HepG2 (cell line): Measurements from ENCODE around the gene CNTN5. TPM values are rescaled to one million over a fixed set of nuclear protein-coding genes. Genes with fewer than 3 reads are reported as not detected.

ENCODE experiments used
- ATAC-seq: fragments of 200-7000 bp; cut with Tn5 transposase; 3 replicates; pipeline ENCODE4 v1.9.1; 2020; ENCODE audit warnings: mild to moderate bottlenecking, moderate library complexity
- BruUV-seq: library from RNA; stranded (reverse); fragments of 400-500 nt; replicated peaks from 2 replicates; lab custom pipeline; 2021; lab: Mats Ljungman, UMichigan
- CTCF ChIA-PET: fragments of 300-600 bp; formaldehyde crosslinking; extraction: SDS; loops from one replicate; lab custom pipeline; 2021; ENCODE audit warnings: low total read pairs, inconsistent platforms, low intra/inter-chr PET ratio; lab: Yijun Ruan, JAX
- POLR2A ChIA-PET: fragments of 350-600 bp; sonication (Branson Sonifier 250); formaldehyde crosslinking; loops from one replicate; lab custom pipeline; 2020; ENCODE audit warnings: antibody characterized with exemption, inconsistent platforms; lab: Yijun Ruan, JAX
- DNase-seq: peaks from one replicate; pipeline ENCODE4 v3.0.0-alpha.2; 2015; ENCODE audit warnings: low spot score
- FAIRE-seq: peaks from 3 replicates; lab custom pipeline; 2011; peaks lifted over from hg19 to GRCh38; lab: Jason Lieb, UNC
- H2AFZ ChIP-seq: one replicate; pipeline ENCODE4 v1.6.1; 2011; ENCODE audit warnings: low read length, inconsistent platforms
- H3K27ac ChIP-seq: fragments of 300-600 bp; 3 replicates; pipeline ENCODE4 v1.8.0; 2011; ENCODE audit warnings: mixed run types, mild to moderate bottlenecking, mixed read lengths, low read length, inconsistent platforms; ENCODE audit not compliant: insufficient read depth; ENCODE audit errors: extremely low read length
- H3K27me3 ChIP-seq, 2 experiments: fragments of 200-600 bp in 1 of 2; 2 replicates in 1 of 2; 3 replicates in 1 of 2; pipeline versions ENCODE4 v1.6.0 to v1.8.0; 2011; ENCODE audit warnings: low read length in 2 of 2, mild to moderate bottlenecking in 2 of 2, moderate library complexity in 2 of 2, inconsistent platforms in 1 of 2; ENCODE audit not compliant: insufficient read depth in 2 of 2, control insufficient read depth in 1 of 2
- H3K36me3 ChIP-seq, 2 experiments: fragments of 200-600 bp in 1 of 2; replicated peaks in 1 of 2; 2 replicates in 1 of 2; 3 replicates in 1 of 2; pipeline versions ENCODE4 v1.5.1 to v1.8.0; 2011; ENCODE audit warnings: low read length in 2 of 2, inconsistent platforms in 1 of 2; ENCODE audit not compliant: insufficient read depth in 2 of 2, control insufficient read depth in 1 of 2
- H3K4me1 ChIP-seq: 2 replicates; pipeline ENCODE4 v1.5.1; 2012; ENCODE audit warnings: low read length, inconsistent platforms; ENCODE audit not compliant: insufficient read depth
- H3K4me2 ChIP-seq: 2 replicates; pipeline ENCODE4 v1.6.0; 2011; ENCODE audit warnings: low read depth, low read length, inconsistent platforms
- H3K4me3 ChIP-seq, 3 experiments: fragments of 200-600 bp in 1 of 3; sonication (generic), shearing (Covaris generic) in 1 of 3; replicated peaks in 1 of 3; 2 replicates each; pipeline ENCODE4 v1.5.1; 2011 to 2016; ENCODE audit warnings: low read length in 3 of 3, inconsistent platforms in 2 of 3, low read depth in 2 of 3, mild to moderate bottlenecking in 2 of 3, control low read depth in 1 of 3, mixed read lengths in 1 of 3; ENCODE audit not compliant: insufficient read depth in 1 of 3
- H3K79me2 ChIP-seq: one replicate; pipeline ENCODE4 v1.6.1; 2011; ENCODE audit warnings: low read length, inconsistent platforms; ENCODE audit not compliant: insufficient read depth
- H3K9ac ChIP-seq: 2 replicates; pipeline ENCODE4 v1.6.0; 2011; ENCODE audit warnings: mild to moderate bottlenecking, low read depth, low read length, inconsistent platforms; ENCODE audit not compliant: insufficient read depth
- H3K9me3 ChIP-seq: 2 replicates; pipeline ENCODE4 v1.5.1; 2012; ENCODE audit warnings: mild to moderate bottlenecking, low read length
- H4K20me1 ChIP-seq: 2 replicates; pipeline ENCODE4 v1.6.0; 2011; ENCODE audit warnings: inconsistent platforms, mild to moderate bottlenecking, low read length, moderate library complexity; ENCODE audit not compliant: insufficient read depth
- EEA1 ChIP-seq: sonication (generic); formaldehyde crosslinking; IDR thresholded peaks from 2 replicates; pipeline ENCODE4 v1.5.1; 2020; ENCODE audit warnings: mild to moderate bottlenecking, missing genetic modification reagents, borderline replicate concordance
- ELF1 ChIP-seq: sonication (generic); formaldehyde crosslinking; IDR thresholded peaks from 2 replicates; pipeline ENCODE4 v1.4.0; 2020; ENCODE audit warnings: missing genetic modification reagents
- FOXA1 ChIP-seq, 2 experiments: fragments of 450-650 bp in 1 of 2; sonication (generic) in 1 of 2; formaldehyde crosslinking in 1 of 2; IDR thresholded peaks; 2 replicates each; pipeline versions ENCODE4 v1.4.0 to v1.6.1; 2016 to 2020; ENCODE audit warnings: missing genetic modification reagents in 1 of 2
- KDM4B ChIP-seq: sonication (generic); formaldehyde crosslinking; IDR thresholded peaks from 2 replicates; pipeline ENCODE4 v1.4.0; 2020; ENCODE audit warnings: missing genetic modification reagents
- NR2C2 ChIP-seq: sonication (generic); formaldehyde crosslinking; IDR thresholded peaks from 2 replicates; pipeline ENCODE4 v1.4.0; 2020; ENCODE audit warnings: missing genetic modification reagents, mild to moderate bottlenecking, moderate library complexity, borderline replicate concordance
- POLR2AphosphoS5 ChIP-seq: IDR thresholded peaks from 2 replicates; pipeline ENCODE4 v1.6.1; 2012; ENCODE audit warnings: low read depth, low read length
- REL ChIP-seq: sonication (generic); formaldehyde crosslinking; conservative IDR thresholded peaks from 2 replicates; pipeline ENCODE4 v1.8.0; 2022; ENCODE audit warnings: mild to moderate bottlenecking, missing genetic modification reagents, moderate library complexity
- SALL2 ChIP-seq: sonication (generic); formaldehyde crosslinking; IDR thresholded peaks from 2 replicates; pipeline ENCODE4 v1.8.1; 2023; ENCODE audit warnings: mild to moderate bottlenecking, missing genetic modification reagents, inconsistent platforms
- SNAI1 ChIP-seq: sonication (generic); formaldehyde crosslinking; IDR thresholded peaks from 2 replicates; pipeline ENCODE4 v1.5.0; 2020; ENCODE audit warnings: mild to moderate bottlenecking, missing genetic modification reagents, borderline replicate concordance
- TCF12 ChIP-seq, 2 experiments: fragments of 450-650 bp in 1 of 2; sonication (generic) in 1 of 2; formaldehyde crosslinking in 1 of 2; IDR thresholded peaks; 2 replicates each; pipeline versions ENCODE4 v1.6.1 to v1.8.0; 2017 to 2022; ENCODE audit warnings: antibody characterized with exemption in 1 of 2, mild to moderate bottlenecking in 1 of 2, missing genetic modification reagents in 1 of 2, moderate library complexity in 1 of 2
- TMF1 ChIP-seq: sonication (generic); formaldehyde crosslinking; IDR thresholded peaks from 2 replicates; pipeline ENCODE4 v1.8.1; 2022; ENCODE audit warnings: low read depth, missing genetic modification reagents
- ZBTB1 ChIP-seq: sonication (generic); formaldehyde crosslinking; IDR thresholded peaks from 2 replicates; pipeline ENCODE4 v1.4.0; 2020; ENCODE audit warnings: missing genetic modification reagents, borderline replicate concordance
- ZC3H13 ChIP-seq: sonication (generic); formaldehyde crosslinking; IDR thresholded peaks from 2 replicates; pipeline ENCODE4 v1.8.1; 2023; ENCODE audit warnings: mild to moderate bottlenecking, missing genetic modification reagents, moderate library complexity
- ZNF143 ChIP-seq: sonication (generic); formaldehyde crosslinking; IDR thresholded peaks from 2 replicates; pipeline ENCODE4 v1.4.0; 2020; ENCODE audit warnings: missing genetic modification reagents
- ZNF337 ChIP-seq: sonication (generic); formaldehyde crosslinking; IDR thresholded peaks from 2 replicates; pipeline ENCODE4 v1.5.1; 2020; ENCODE audit warnings: missing genetic modification reagents, low read depth, mild to moderate bottlenecking, borderline replicate concordance
- ZNF564 ChIP-seq: sonication (generic); formaldehyde crosslinking; IDR thresholded peaks from 2 replicates; pipeline ENCODE4 v1.8.1; 2023; ENCODE audit warnings: mild to moderate bottlenecking, missing genetic modification reagents
- ZNF619 ChIP-seq: sonication (generic); formaldehyde crosslinking; IDR thresholded peaks from 2 replicates; pipeline ENCODE4 v1.4.0; 2020; ENCODE audit warnings: mild to moderate bottlenecking, missing genetic modification reagents
- ZNF747 ChIP-seq: sonication (generic); formaldehyde crosslinking; IDR thresholded peaks from 2 replicates; pipeline ENCODE4 v1.8.1; 2023; ENCODE audit warnings: missing genetic modification reagents, mild to moderate bottlenecking, borderline replicate concordance
- WGBS: methylation state at CpG from one replicate; pipeline ENCODE4 v1.1.6; 2017; ENCODE audit warnings: low lambda C conversion rate; 5-methylcytosine and 5-hydroxymethylcytosine counted together
- in situ Hi-C: cut with HindIII; loops from 2 replicates; pipeline ENCODE4 v1.10.0; 2017; ENCODE audit warnings: low pct_unique_long_range_greater_than_20kb; ENCODE audit not compliant: extremely low pct_ligation_motif_present
- intact Hi-C: fragments of 100-400 bp; cut with micrococcal nuclease; formaldehyde crosslinking; loops from one replicate; pipeline ENCODE4 v1.10.0; 2022; ENCODE audit not compliant: unreplicated experiment
- polyA plus RNA-seq, 8 experiments: library from polyadenylated mRNA; depleted of rRNA in 3 of 8; stranded (reverse) in 7 of 8; unstranded in 1 of 8; fragments of >200 nt; fragmentation: Illumina TruSeq in 4 of 8; extraction: Trizol in 4 of 8; gene quantifications; 2 replicates each; pipeline versions ENCODE4 v1.2.1 to v1.2.3, GENCODE V29; 2011 to 2016; ENCODE audit warnings: low read depth in 4 of 8, missing spikeins in 1 of 8, mixed read lengths in 1 of 8; ENCODE audit not compliant: insufficient read depth in 1 of 8
- total RNA-seq, 5 experiments: library from RNA; depleted of rRNA; stranded (reverse); fragments of >200 nt; fragmentation: Illumina TruSeq; extraction: Trizol; gene quantifications; 2 replicates each; pipeline ENCODE4 v1.2.3, GENCODE V29; 2016; ENCODE audit warnings: low read depth in 1 of 5
- TF ChIP-seq, protein P1 (sequence below), 2 experiments: IDR thresholded peaks; 2 replicates each; pipeline ENCODE4 v1.6.1; 2011 to 2012; ENCODE audit warnings: low read length in 2 of 2, borderline replicate concordance in 1 of 2, low read depth in 1 of 2, mild to moderate bottlenecking in 1 of 2, moderate library complexity in 1 of 2
- TF ChIP-seq, protein P2 (sequence below): sonication (generic); formaldehyde crosslinking; IDR thresholded peaks from 2 replicates; pipeline ENCODE4 v1.5.1; 2020; ENCODE audit warnings: missing genetic modification reagents, mild to moderate bottlenecking, borderline replicate concordance

Gene CNTN5
- total and polyA plus RNA-seq, 2 of the 13 experiments (the other 11 are each of a cell fraction or from before 2014, with no cell fraction given), result not detected

DNA sequence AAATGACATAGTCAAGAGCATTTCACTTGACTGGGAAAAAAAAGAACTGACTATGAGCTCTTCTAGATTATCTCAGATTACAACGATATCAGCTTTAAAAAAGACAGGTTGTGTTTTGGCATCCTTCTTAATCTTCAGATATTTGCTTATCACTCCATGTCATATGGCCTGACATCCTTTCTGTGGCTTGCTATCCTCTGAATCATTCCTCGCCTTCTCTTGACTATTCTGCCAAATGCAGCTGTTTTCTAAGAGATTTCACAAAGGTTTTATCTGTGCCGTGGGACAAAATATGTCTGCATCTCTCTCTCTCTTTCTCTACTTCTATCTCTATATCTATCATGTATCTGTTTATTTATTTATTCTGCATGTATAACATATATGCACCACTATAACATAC, 746.1 kb downstream of the CNTN5 start:
- no peaks in the 10 kb centered on the region for H3K9me3 ChIP-seq
- H3K27ac ChIP-seq, result no peak overlapping the region
- H3K79me2 ChIP-seq, result no peaks in the 10 kb centered on the region
- ChIA-PET CTCF (no interaction called here), POLR2A (no interaction called here)
- no peak for DNase-seq
- 1% methylated on average over 3 of the region's 3 CpGs for WGBS
- no peaks in the 10 kb centered on the region for H3K36me3 ChIP-seq
- no peak overlapping the region for H2AFZ ChIP-seq
- TF ChIP-seq TCF12 (IDR thresholded peaks at IDR 0.05) (no peak), TCF12 (CRISPR knock-in tag; IDR thresholded peaks at IDR 0.05) (no peak), POLR2AphosphoS5 (no peak), REL (CRISPR knock-in tag) (no peak), ZBTB1 (CRISPR knock-in tag) (no peak), TMF1 (CRISPR knock-in tag) (no peak), EEA1 (CRISPR knock-in tag) (no peak), ZNF747 (CRISPR knock-in tag) (no peak), SALL2 (CRISPR knock-in tag) (no peak), ZNF619 (CRISPR knock-in tag) (no peak), ZNF337 (no peak), SNAI1 (CRISPR knock-in tag) (no peak), ZNF564 (CRISPR knock-in tag) (no peak), FOXA1 (IDR thresholded peaks at IDR 0.05) (no peak), FOXA1 (CRISPR knock-in tag; IDR thresholded peaks at IDR 0.05) (no peak), KDM4B (CRISPR knock-in tag) (no peak), ZNF143 (CRISPR knock-in tag) (no peak), ZC3H13 (CRISPR knock-in tag) (no peak), NR2C2 (CRISPR knock-in tag) (no peak), ELF1 (CRISPR knock-in tag) (no peak)
- TF ChIP-seq, protein P1, sequence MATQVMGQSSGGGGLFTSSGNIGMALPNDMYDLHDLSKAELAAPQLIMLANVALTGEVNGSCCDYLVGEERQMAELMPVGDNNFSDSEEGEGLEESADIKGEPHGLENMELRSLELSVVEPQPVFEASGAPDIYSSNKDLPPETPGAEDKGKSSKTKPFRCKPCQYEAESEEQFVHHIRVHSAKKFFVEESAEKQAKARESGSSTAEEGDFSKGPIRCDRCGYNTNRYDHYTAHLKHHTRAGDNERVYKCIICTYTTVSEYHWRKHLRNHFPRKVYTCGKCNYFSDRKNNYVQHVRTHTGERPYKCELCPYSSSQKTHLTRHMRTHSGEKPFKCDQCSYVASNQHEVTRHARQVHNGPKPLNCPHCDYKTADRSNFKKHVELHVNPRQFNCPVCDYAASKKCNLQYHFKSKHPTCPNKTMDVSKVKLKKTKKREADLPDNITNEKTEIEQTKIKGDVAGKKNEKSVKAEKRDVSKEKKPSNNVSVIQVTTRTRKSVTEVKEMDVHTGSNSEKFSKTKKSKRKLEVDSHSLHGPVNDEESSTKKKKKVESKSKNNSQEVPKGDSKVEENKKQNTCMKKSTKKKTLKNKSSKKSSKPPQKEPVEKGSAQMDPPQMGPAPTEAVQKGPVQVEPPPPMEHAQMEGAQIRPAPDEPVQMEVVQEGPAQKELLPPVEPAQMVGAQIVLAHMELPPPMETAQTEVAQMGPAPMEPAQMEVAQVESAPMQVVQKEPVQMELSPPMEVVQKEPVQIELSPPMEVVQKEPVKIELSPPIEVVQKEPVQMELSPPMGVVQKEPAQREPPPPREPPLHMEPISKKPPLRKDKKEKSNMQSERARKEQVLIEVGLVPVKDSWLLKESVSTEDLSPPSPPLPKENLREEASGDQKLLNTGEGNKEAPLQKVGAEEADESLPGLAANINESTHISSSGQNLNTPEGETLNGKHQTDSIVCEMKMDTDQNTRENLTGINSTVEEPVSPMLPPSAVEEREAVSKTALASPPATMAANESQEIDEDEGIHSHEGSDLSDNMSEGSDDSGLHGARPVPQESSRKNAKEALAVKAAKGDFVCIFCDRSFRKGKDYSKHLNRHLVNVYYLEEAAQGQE (IDR thresholded peaks at IDR 0.05; ENCODE audit: borderline replicate concordance in 1 of 2, low read depth in 1 of 2, low read length in 2 of 2), result no peak
- TF ChIP-seq, protein P2, sequence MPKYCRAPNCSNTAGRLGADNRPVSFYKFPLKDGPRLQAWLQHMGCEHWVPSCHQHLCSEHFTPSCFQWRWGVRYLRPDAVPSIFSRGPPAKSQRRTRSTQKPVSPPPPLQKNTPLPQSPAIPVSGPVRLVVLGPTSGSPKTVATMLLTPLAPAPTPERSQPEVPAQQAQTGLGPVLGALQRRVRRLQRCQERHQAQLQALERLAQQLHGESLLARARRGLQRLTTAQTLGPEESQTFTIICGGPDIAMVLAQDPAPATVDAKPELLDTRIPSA (CRISPR knock-in tag), result no peak
- ATAC-seq, result no peak
- no peak overlapping the region for H3K9ac ChIP-seq
- H4K20me1 ChIP-seq, result no peaks in the 10 kb centered on the region
- no peak overlapping the region for H3K4me3 ChIP-seq
- BruUV-seq, result no TSS peak
- no peaks in the 10 kb centered on the region for H3K27me3 ChIP-seq
- H3K4me2 ChIP-seq, result no peak overlapping the region
- FAIRE-seq, result no peak
- in situ Hi-C loops (no loop called here), intact Hi-C loops (loop anchor here (1.0 kb wide), 1 partner anchor 49 kb away; no protein-coding TSS in a partner anchor)
- no peaks in the 10 kb centered on the region for H3K4me1 ChIP-seq
